Caco-2 (cell line): ENCODE data around the gene IGF2BP3. TPM values are rescaled to one million over a fixed set of nuclear protein-coding genes. Genes with fewer than 3 reads are reported as not detected.
"Not testable (repeated sequence)": the region's sequence is repeated elsewhere in the genome, so short reads cannot be mapped to it uniquely, and the experiment has no call there.

Source experiments
- BruUV-seq: library from RNA; stranded (reverse); fragments of 400-500 nt; replicated peaks from 2 replicates; lab custom pipeline; 2021; lab: Mats Ljungman, UMichigan
- CTCF ChIA-PET: fragments of 300-600 bp; sonication (Branson Sonifier 250); formaldehyde crosslinking; loops from one replicate; lab custom pipeline; 2022; ENCODE audit warnings: antibody characterized with exemption; lab: Charles Lee
- POLR2A ChIA-PET: fragments of 300-600 bp; sonication (Branson Sonifier 250); formaldehyde crosslinking; loops from one replicate; lab custom pipeline; 2022; ENCODE audit warnings: antibody characterized with exemption; lab: Charles Lee
- DNase-seq, 2 experiments: peaks; one replicate each; pipeline versions ENCODE4 v3.0.0 to v3.0.0-alpha.2; 2020 to 2022
- H3K27me3 ChIP-seq: replicated peaks from 2 replicates; pipeline ENCODE4 v1.6.0; 2011; ENCODE audit warnings: low read length; ENCODE audit not compliant: control insufficient read depth, insufficient read depth
- H3K36me3 ChIP-seq: 2 replicates; pipeline ENCODE4 v1.5.1; 2011; ENCODE audit warnings: low read length; ENCODE audit not compliant: control insufficient read depth, insufficient read depth
- H3K4me1 ChIP-seq: fragments of 250-450 bp; sonication (Bioruptor Pico); 2 replicates; pipeline ENCODE4 v1.5.1; 2020; ENCODE audit warnings: mild to moderate bottlenecking
- H3K4me3 ChIP-seq: 2 replicates; pipeline ENCODE4 v1.5.1; 2011; ENCODE audit warnings: low read depth, mild to moderate bottlenecking, control low read depth, low read length
- H3K9me3 ChIP-seq: fragments of 250-450 bp; sonication (Bioruptor Pico); 2 replicates; pipeline ENCODE4 v1.5.1; 2020; ENCODE audit warnings: mild to moderate bottlenecking, moderate library complexity
- H3K27ac Mint-ChIP-seq: one replicate; pipeline ENCODE4 v1.8.0; 2022; ENCODE audit warnings: mixed read lengths; ENCODE audit not compliant: unreplicated experiment
- H3K27me3 Mint-ChIP-seq: one replicate; pipeline ENCODE4 v1.8.0; 2022; ENCODE audit warnings: mixed read lengths; ENCODE audit not compliant: insufficient read depth, unreplicated experiment
- H3K36me3 Mint-ChIP-seq: one replicate; pipeline ENCODE4 v1.8.0; 2022; ENCODE audit warnings: mild to moderate bottlenecking, mixed read lengths; ENCODE audit not compliant: insufficient read depth, unreplicated experiment
- H3K4me1 Mint-ChIP-seq: one replicate; pipeline ENCODE4 v1.8.0; 2022; ENCODE audit warnings: low read depth, mixed read lengths; ENCODE audit not compliant: unreplicated experiment
- H3K4me3 Mint-ChIP-seq: one replicate; pipeline ENCODE4 v1.8.0; 2022; ENCODE audit warnings: mild to moderate bottlenecking, moderate library complexity, mixed read lengths; ENCODE audit not compliant: unreplicated experiment
- H3K9me3 Mint-ChIP-seq: one replicate; pipeline ENCODE4 v1.8.0; 2022; ENCODE audit warnings: mixed read lengths; ENCODE audit not compliant: unreplicated experiment
- intact Hi-C: fragments of 100-400 bp; cut with micrococcal nuclease; formaldehyde crosslinking; loops from one replicate; pipeline ENCODE4 v1.10.0; 2022; ENCODE audit not compliant: unreplicated experiment
- total RNA-seq: library from RNA; stranded (reverse); gene quantifications from 2 replicates; pipeline ENCODE4 v1.2.3, GENCODE V29; 2022
- TF ChIP-seq, protein P1 (sequence below), 2 experiments: fragments of 200-600 bp in 1 of 2; IDR thresholded peaks; 1 replicate in 1 of 2; 2 replicates in 1 of 2; pipeline versions ENCODE4 v1.5.1 to v1.8.0; 2011 to 2022; ENCODE audit warnings: antibody characterized with exemption in 1 of 2, control low read depth in 1 of 2, inconsistent platforms in 1 of 2, low read depth in 1 of 2, low read length in 1 of 2, mild to moderate bottlenecking in 1 of 2, moderate library complexity in 1 of 2; ENCODE audit not compliant: insufficient read depth in 1 of 2, severe bottlenecking in 1 of 2, unreplicated experiment in 1 of 2

The IGF2BP3 gene
- total RNA-seq, 1 experiment from 2014 or later: 127 TPM

DNA sequence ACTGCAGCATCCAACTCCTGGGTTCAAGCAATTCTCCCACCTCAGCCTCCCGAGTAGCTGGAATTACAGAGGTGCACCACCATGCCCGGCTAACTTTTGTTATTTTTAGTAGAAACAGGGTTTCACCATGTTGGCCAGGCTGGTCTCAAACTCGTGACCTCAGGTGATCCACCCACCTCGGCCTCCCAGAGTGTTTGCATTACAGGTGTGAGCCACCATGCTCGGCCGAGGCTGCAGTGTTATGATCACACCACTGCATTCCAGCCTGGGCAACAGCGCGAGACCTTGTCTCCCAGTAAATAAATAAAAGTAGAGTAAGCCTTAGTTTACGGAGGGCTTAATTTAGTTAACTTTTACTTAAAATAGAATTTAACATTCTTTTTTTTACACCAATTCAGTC lies 23.7 kb upstream of the IGF2BP3 start:
- H3K9me3 Mint-ChIP-seq: no peaks in the 10 kb centered on the region
- CTCF ChIA-PET: no interaction called here
- POLR2A ChIA-PET: no interaction called here

DNA sequence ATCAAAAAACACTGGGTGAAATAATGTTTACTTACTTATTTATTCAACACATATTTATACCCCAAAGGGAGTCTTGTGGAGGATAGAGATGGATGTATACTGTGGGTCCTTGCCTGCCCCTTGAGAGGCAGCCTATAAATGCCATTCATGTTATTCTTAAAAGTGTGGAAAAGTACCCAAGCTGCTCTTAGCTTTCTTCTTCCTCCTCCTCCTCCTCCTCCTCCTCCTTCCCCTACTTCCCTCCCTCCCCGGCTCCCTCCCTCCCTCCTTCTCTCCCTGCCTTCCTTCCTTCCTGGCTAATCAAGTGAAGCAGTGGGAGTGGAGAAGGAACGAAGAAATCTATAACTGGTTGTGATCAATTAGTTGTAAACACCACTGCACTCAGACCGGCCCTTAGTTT lies 21.2 kb upstream of the IGF2BP3 start:
- H3K36me3 Mint-ChIP-seq: peaks cover 8% of the 10 kb centered on the region
- peaks cover 17% of the 10 kb centered on the region for H3K4me1 ChIP-seq
- H3K27me3 ChIP-seq: no peaks in the 10 kb centered on the region
- no TSS peak for BruUV-seq
- H3K9me3 Mint-ChIP-seq: no peaks in the 10 kb centered on the region
- ChIA-PET POLR2A (no interaction called here), CTCF (no interaction called here)
- TF ChIP-seq, protein P1, sequence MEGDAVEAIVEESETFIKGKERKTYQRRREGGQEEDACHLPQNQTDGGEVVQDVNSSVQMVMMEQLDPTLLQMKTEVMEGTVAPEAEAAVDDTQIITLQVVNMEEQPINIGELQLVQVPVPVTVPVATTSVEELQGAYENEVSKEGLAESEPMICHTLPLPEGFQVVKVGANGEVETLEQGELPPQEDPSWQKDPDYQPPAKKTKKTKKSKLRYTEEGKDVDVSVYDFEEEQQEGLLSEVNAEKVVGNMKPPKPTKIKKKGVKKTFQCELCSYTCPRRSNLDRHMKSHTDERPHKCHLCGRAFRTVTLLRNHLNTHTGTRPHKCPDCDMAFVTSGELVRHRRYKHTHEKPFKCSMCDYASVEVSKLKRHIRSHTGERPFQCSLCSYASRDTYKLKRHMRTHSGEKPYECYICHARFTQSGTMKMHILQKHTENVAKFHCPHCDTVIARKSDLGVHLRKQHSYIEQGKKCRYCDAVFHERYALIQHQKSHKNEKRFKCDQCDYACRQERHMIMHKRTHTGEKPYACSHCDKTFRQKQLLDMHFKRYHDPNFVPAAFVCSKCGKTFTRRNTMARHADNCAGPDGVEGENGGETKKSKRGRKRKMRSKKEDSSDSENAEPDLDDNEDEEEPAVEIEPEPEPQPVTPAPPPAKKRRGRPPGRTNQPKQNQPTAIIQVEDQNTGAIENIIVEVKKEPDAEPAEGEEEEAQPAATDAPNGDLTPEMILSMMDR (IDR thresholded peaks at IDR 0.05; ENCODE audit: insufficient read depth in 1 of 2, low read depth in 1 of 2, low read length in 1 of 2, severe bottlenecking in 1 of 2, unreplicated experiment in 1 of 2): no peak
- intact Hi-C loops: no loop called here
- no peaks in the 10 kb centered on the region for H3K9me3 ChIP-seq
- H3K27ac Mint-ChIP-seq: no peak overlapping the region
- no peak for DNase-seq
- no peaks in the 10 kb centered on the region for H3K36me3 ChIP-seq
- H3K4me3 ChIP-seq: no peak overlapping the region
- peaks cover 6% of the 10 kb centered on the region for H3K4me1 Mint-ChIP-seq
- no peaks in the 10 kb centered on the region for H3K27me3 Mint-ChIP-seq
- H3K4me3 Mint-ChIP-seq: no peak overlapping the region

More for the DNA sequence above, 23.7 kb upstream of the IGF2BP3 start:
- Mint-ChIP-seq H3K36me3 (peaks cover 22% of the 10 kb centered on the region), H3K27me3 (no peaks in the 10 kb centered on the region), H3K27ac (no peak overlapping the region), H3K4me3 (no peak overlapping the region), H3K4me1 (peaks cover 12% of the 10 kb centered on the region)
- H3K36me3 ChIP-seq: no peaks in the 10 kb centered on the region
- H3K4me1 ChIP-seq: peaks cover 24% of the 10 kb centered on the region
- no peak for DNase-seq
- TF ChIP-seq, protein P1 (IDR thresholded peaks at IDR 0.05; ENCODE audit: insufficient read depth in 1 of 2, low read depth in 1 of 2, low read length in 1 of 2, severe bottlenecking in 1 of 2, unreplicated experiment in 1 of 2): no peak
- H3K4me3 ChIP-seq: no peak overlapping the region
- H3K27me3 ChIP-seq: no peaks in the 10 kb centered on the region
- BruUV-seq: no TSS peak
- no peaks in the 10 kb centered on the region for H3K9me3 ChIP-seq
- intact Hi-C loops: no loop called here

DNA sequence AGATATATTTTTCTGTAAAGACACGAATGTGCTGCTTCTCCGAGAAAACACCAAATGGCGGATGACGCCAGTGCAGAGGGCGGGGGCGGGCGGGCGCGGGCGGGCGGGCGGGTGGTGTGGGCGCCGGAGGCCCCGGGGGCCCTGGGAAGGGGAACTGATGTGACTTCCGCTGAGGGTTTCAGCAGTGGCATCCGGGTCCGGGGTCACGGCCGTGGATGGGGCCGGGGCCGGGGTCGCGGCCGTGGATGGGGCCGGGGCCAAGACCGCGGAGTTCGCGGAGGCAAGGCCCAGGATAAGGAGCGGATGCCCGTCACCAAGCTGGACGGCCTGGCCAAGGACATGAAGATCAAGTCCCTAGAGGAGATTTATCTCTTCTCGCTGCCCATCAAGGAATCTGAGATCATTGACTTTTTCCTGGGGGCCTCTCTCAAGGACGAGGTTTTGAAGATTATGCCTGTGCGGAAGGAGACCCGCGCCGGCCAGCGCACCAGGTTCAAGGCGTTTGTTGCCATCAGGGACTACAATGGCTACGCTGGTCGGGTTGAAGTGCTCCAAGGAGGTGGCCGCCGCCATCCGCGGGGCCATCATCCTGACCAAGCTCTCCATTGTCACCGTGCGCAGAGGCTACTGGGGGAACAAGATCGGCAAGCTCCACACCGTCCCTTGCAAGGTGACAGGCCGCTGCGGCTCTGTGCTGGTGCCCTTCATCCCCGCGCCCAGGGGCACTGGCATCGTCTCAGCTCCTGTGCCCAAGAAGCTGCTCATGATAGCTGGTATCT lies 20.3 kb upstream of the IGF2BP3 start:
- intact Hi-C loops: no loop called here
- H3K36me3 Mint-ChIP-seq: peaks cover 16% of the 10 kb centered on the region
- Histone ChIP-seq H3K4me3 (no peak overlapping the region), H3K9me3 (no peaks in the 10 kb centered on the region), H3K36me3 (no peaks in the 10 kb centered on the region), H3K4me1 (peaks cover 25% of the 10 kb centered on the region), H3K27me3 (no peaks in the 10 kb centered on the region)
- DNase-seq: no peak
- no peak overlapping the region for H3K27ac Mint-ChIP-seq
- no peaks in the 10 kb centered on the region for H3K27me3 Mint-ChIP-seq
- CTCF ChIA-PET: no interaction called here
- H3K4me3 Mint-ChIP-seq: no peak overlapping the region
- POLR2A ChIA-PET: no interaction called here
- BruUV-seq: no TSS peak
- no peaks in the 10 kb centered on the region for H3K9me3 Mint-ChIP-seq
- H3K4me1 Mint-ChIP-seq: peaks cover 14% of the 10 kb centered on the region
- TF ChIP-seq, protein P1 (IDR thresholded peaks at IDR 0.05; ENCODE audit: insufficient read depth in 1 of 2, low read depth in 1 of 2, low read length in 1 of 2, severe bottlenecking in 1 of 2, unreplicated experiment in 1 of 2): no peak

DNA sequence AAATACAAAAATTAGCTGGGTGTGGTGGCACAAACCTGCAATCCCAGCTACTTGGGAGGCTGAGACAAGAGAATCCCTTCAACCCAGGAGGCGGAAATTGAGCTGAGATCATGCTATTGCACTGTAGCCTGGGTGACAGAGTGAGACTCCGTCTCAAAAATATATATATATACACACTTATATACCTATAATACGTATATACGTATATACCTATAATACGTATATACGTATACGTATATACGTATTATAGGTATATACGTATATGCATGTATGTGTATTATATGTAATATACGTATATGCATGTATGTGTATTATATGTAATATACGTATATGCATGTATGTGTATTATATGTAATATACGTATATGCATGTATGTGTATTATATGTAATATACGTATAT lies 18.4 kb upstream of the IGF2BP3 start:
- H3K4me3 ChIP-seq, CTCF ChIA-PET, H3K9me3 ChIP-seq, H3K27ac Mint-ChIP-seq, H3K9me3 Mint-ChIP-seq, H3K36me3 ChIP-seq, DNase-seq, intact Hi-C loops, H3K27me3 ChIP-seq, H3K4me3 Mint-ChIP-seq, H3K36me3 Mint-ChIP-seq, H3K27me3 Mint-ChIP-seq, BruUV-seq: not testable (repeated sequence)
- peaks cover 20% of the 10 kb centered on the region for H3K4me1 ChIP-seq
- POLR2A ChIA-PET: interaction anchor here (0.6 kb wide), 1 partner anchor 60 kb away, joined by 3 read pairs; no protein-coding TSS in a partner anchor
- peaks cover 14% of the 10 kb centered on the region for H3K4me1 Mint-ChIP-seq
